ENCODE data around the gene EPHB3.
A peak's percentile ranks its signal among the peaks of the same experiment; 100 is the strongest.

Gene EPHB3

DNA sequence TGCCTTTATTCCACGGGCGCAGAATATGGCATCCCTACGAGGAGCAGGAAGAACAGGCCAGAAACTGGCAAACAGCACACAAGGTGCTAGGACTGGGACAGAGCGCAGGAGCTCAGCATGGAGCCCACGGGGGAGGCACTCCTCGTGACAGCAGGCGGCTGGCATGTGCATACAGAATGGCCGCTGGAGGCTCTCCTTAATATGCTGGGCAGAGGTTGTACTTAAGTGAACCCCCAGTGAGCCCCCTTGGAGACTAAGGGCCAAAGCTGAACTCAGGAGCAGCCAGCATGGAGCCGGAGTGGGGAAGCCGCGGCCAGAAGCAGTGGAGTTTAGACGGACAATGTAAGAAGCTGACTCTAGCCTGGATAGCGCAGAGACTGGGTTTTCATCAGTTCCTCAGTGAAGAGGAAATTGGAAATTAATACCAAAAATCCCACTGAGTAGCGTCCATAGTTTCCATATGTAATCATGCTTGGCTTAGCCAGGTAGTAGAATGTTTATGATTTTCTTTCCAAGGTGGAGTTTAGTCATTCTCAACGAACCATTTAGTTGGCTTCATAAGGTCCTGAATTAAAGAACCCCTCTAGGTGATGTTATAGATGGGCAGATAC lies 69.4 kb downstream of the EPHB3 start:
- no peak for DNase-seq

DNA sequence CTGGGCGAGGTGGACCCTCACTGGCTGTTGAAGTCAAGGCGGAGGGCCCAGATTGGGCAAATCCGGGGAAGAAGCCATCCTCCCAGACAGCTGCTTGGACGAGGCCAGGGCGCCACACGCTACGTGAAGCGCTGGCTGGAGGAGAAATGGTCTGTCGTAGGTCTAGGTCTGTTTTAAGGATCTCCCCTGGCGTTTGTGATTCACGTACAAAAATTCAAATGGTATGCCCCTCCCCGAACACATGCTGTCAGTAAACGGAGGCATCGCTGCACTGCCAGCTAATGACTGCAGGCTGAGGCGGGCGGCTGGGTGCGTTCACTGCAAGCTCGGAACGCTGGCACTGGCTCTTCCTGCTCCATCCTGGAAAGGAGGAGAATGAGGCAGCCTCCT lies 69.9 kb downstream of the EPHB3 start:
- DNase-seq: peak; percentile 70

All from left hindlimb (tissue), 1 donor.